Measurements from ENCODE around the gene BAD. TPM values are rescaled to one million over a fixed set of nuclear protein-coding genes. Genes with fewer than 3 reads are reported as not detected.

Gene BAD
- total RNA-seq (100 to 1,000 TPM in 2 of 9 donors, 10 to 100 TPM in 7; 41.5 to 123 (median 49.9) TPM), polyA plus RNA-seq (10 to 100 TPM; 76.9 to 94.6 TPM)
- long read RNA-seq, donor 1, transcript BAD-201 (4 exons, 929 nt), result major isoform, 49 of 58 reads
- long read RNA-seq, donor 1, partial matches to known transcripts, result 1 of 58 reads
- long read RNA-seq, donor 1, other reads (novel, unspliced or antisense), result 7 of 58 reads
- long read RNA-seq, donor 2, transcript BAD-201 (4 exons, 929 nt), result major isoform, 51 of 79 reads
- long read RNA-seq, donor 2, transcript BAD-203 (3 exons, 1,157 nt), result minor isoform, 11 of 79 reads
- long read RNA-seq, donor 2, transcript BAD-202 (5 exons, 631 nt), result minor isoform, 8 of 79 reads
- long read RNA-seq, donor 2, partial matches to known transcripts, result 0 of 79 reads
- long read RNA-seq, donor 2, other reads (novel, unspliced or antisense), result 8 of 79 reads
- long read RNA-seq, donor 3, transcript BAD-202 (5 exons, 631 nt), result minor isoform, 5 of 49 reads
- long read RNA-seq, donor 3, transcript BAD-201 (4 exons, 929 nt), result major isoform, 35 of 49 reads
- long read RNA-seq, donor 3, partial matches to known transcripts, result 0 of 49 reads
- long read RNA-seq, donor 3, other reads (novel, unspliced or antisense), result 3 of 49 reads

GRCh38 chr11:64284048-64284961 is at the start of gene BAD:
BAD (minus strand) TSS chr11:64284665; CDS start chr11:64284368, 297 bp downstream.
- Histone ChIP-seq H3K27me3 (no peaks in the 10 kb centered on the region), H3K4me3 (peak within 1 kb of the TSS; percentile 40 to 96 (median 78)), H3K4me1 (peaks cover 4 to 47% (median 24%) of the 10 kb centered on the region in 12 donors), H3K36me3 (peaks cover 0 to 19% (median 2%) of the 10 kb centered on the region in 9 donors), H3K9me3 (no peaks in the 10 kb centered on the region), H3K27ac (peak within 1 kb of the TSS; percentile 94 to 99 (median 98))
- TF ChIP-seq CTCF (IDR thresholded peaks at IDR 0.05) (no peak), POLR2A (IDR thresholded peaks at IDR 0.05) (peak in 1 of 2 donors; percentile 72)
- peak; percentile 96 to 97 (median 96) for DNase-seq
- ATAC-seq, result peak; percentile 92 to 97 (median 93)
- intact Hi-C loops (cut with DNase I), result loop anchor here in 1 of 10 donors (1.0 kb wide), 1 partner anchor 43 kb away; the partner anchor contains the start of gene FKBP2
- 3 to 9% (median 4%) methylated on average over 10 to 44 of the region's 44 CpGs for WGBS, 4 donors

- ATAC-seq (no peak), DNase-seq (no peak)
- intact Hi-C loops (cut with DNase I), result no loop called here
- no peak overlapping the region for H3K27ac ChIP-seq
- no peaks in the 10 kb centered on the region for H3K9me3 ChIP-seq
- no peaks in the 10 kb centered on the region for H3K36me3 ChIP-seq
- no peak for TF ChIP-seq POLR2A (IDR thresholded peaks at IDR 0.05)
- no peak for TF ChIP-seq CTCF (IDR thresholded peaks at IDR 0.05)
- WGBS, 4 donors, result 90 to 93% (median 92%) methylated on average over 8 of the region's 8 CpGs
- no peak overlapping the region for H3K4me3 ChIP-seq
- H3K27me3 ChIP-seq, result no peaks in the 10 kb centered on the region
- peaks cover 0 to 40% (median 16%) of the 10 kb centered on the region in 12 donors for H3K4me1 ChIP-seq
Observed at GRCh38 chr11:64333556-64333955, 49.1 kb upstream of the BAD start.

- ATAC-seq, result peak in 3 of 4 donors; percentile 77 to 80 (median 78)
- peak overlapping the region in 2 of 12 donors; percentile 32 to 37 for H3K27ac ChIP-seq
Observed at GRCh38 chr11:64331569-64332371, 47.3 kb upstream of the BAD start.

More at GRCh38 chr11:64331569-64332371, 47.3 kb upstream of the BAD start:
- DNase-seq, result peak; percentile 61 to 88 (median 83)
- WGBS, 4 donors, result 41 to 47% (median 44%) methylated on average over 15 to 20 of the region's 20 CpGs
- intact Hi-C loops (cut with DNase I), result no loop called here
- Histone ChIP-seq H3K36me3 (no peaks in the 10 kb centered on the region), H3K4me1 (peaks cover 0 to 33% (median 16%) of the 10 kb centered on the region in 12 donors), H3K4me3 (peak overlapping the region in 1 of 12 donors; percentile 12), H3K27me3 (no peaks in the 10 kb centered on the region), H3K9me3 (peaks cover 0 to 5% (median 0%) of the 10 kb centered on the region in 12 donors)
- TF ChIP-seq CTCF (IDR thresholded peaks at IDR 0.05) (peak; percentile 16 to 55 (median 34)), POLR2A (IDR thresholded peaks at IDR 0.05) (no peak)

Data from heart left ventricle (tissue), 16 donors.